Measurements from ENCODE around the gene EFNA5.

EFNA5 gene

DNA sequence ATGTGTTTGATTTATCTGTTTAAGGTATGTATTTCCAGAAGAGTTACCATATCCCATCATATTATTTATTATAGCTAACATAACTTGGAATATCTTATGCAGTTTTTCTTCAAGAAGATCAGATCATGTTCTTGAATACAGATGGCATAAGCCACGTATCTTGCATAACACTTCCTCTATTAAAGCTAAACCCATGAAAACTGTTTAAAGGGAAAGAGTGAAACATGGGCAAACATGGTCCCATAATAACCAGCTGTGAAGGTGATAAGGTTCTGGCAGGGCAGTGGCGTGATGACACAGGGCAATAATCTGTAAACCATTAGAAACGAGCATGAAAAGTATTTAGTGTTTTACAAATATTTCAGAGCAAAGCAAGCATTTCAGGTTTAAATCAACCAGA lies 34.2 kb downstream of the EFNA5 start:
- no peak for DNase-seq

DNA sequence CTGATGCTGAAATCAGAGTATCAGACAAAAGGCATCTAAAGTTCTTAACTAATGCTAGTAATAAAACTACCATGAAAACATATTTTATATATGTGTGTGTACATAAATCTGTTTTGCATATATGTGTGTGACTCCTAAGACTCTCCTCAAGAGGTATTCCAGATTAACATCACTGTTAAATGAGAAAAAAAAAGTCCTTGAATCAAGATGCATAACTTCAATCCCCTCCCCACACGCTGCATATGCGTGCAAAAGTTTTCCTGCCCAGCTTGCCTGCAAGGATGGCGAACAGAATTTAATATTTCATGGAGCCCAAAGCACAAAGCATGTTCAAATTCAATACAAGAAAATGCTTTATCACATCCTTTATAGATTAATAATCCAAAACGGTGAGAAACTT lies 34.7 kb downstream of the EFNA5 start:
- DNase-seq: no peak

DNA sequence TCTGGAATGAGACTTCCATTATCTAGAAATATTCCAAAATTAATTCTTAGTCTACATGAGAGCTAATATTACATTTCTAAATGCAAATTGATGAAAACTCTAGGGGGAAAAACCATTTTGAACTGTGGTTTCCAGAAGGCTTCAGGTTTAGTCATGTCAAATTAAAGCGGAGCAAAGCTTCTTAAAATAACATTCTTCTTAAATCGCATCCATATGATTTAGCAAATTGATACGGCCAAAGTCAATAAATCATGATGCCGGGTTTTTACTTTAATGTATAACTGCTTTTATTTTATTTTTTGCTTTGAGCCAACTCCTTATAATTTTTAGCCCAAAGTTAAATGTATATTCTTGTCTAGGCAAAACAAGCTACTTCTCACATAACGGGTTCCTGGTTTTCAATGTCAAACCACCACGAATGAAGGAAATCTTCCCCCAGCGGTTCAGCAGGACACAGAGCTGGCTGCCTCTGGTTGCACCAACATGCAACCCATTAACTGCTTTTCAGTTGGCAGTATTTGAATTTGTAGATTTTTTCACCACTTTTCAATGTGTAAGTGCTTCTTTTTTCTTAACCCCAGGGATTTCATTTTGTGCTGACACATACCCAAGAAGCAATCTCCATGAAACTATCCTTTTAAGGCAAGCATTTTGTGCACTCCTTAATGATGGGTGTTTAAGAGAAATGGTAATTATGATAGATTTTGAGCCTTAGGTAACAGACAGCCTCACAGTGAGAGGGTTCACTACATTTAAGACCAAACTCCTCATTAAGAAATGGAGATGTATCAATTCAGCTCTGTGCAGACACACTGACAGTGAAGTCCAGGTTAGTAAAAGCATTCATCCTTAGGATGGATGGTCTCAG lies 35.5 kb downstream of the EFNA5 start:
- DNase-seq: no peak

DNA sequence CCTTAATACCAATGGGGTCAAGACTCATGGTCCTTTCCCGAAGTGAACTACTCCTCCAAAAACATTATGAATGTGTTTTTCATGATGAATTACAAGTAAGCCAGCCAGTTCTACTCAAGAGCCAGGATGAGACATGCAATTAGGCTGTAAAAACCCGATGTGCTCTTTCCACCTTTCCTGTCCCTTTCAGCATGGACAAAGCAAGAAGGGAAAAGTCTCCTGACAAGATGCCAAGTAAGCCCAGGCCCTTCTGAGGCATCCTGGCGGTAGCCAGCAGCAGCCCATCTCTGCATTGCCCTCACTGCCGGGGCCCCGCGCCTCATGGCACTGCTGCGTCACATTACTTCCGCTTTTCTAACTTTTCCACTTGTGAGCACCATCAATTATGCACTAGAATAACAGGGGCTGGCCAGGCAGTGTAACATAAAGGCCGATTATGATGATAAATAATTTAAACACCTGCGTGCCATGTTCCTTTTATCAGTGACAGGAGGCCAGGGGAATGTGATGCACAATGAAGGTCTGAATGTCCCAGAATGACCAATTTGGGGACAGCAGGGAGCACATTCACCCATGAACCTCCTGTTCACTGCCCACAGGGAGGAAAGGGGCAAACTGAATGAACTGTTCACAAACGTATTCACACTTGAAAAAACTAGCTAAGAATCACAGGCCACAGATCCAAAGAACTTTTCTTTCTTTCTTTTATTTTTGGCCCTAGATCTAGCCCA lies 37.4 kb downstream of the EFNA5 start:
- DNase-seq: no peak

DNA sequence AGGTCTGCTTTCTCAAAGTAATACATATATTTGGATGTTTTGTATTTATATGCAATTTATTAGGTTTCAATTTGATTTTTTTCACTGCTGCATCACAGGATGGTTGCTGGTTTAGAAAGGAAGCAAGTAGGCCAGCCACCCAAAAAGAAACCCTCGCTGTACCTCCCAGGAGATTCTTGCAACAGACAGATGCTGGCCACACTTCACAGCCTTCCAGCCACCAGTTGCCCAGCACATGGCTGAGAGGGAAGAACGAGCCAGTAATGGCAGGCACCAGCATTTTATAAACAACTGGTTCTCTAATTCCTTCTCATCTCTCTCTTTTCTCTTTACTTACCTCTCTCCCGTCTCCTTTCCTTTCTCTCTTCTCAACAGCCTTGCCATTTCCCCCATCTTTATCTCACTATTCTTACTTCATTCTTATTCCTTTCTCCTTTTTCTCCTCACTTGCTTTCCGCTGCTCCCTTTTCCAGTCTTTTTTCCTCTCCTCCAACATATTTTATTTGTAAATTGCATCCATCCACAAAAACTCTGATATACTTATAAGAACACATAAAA lies 38.9 kb downstream of the EFNA5 start:
- no peak for DNase-seq

DNA sequence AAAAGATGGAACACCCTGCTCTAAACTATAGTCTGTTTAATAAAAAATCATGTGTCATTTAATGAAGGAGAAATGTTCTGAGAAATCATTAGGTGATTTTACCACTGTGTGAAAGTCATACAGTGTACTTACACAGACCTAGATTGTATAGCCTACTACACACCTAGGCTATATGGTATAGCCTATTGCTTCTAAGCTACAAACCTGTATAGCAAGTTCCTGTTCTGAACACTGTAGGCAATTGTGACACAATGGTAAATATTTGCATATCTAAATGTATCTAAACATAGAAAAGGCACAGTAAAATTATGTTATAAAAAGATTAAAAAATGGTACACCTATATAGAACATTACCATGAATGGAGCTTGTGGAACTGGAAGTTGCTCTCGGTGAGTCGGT lies 40.6 kb downstream of the EFNA5 start:
- DNase-seq: no peak

DNA sequence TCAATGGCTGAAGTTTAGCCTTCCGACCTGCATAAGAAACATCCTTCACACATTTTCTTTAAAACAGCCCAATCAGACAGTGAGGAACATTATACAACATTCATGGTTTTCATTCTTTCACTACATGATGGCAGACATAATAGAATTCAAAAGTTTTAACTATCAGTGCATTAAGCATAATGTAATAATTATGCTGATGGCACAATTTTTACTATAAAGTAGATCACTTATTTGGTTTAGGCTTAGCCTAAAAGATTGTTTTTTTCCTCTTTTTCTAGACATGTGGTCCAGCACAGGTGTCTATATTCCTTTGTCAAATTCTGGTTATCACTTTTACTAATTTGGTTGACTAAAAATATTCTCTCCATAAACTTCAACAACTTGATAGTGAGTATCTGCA lies 46.5 kb downstream of the EFNA5 start:
- DNase-seq: no peak

DNA sequence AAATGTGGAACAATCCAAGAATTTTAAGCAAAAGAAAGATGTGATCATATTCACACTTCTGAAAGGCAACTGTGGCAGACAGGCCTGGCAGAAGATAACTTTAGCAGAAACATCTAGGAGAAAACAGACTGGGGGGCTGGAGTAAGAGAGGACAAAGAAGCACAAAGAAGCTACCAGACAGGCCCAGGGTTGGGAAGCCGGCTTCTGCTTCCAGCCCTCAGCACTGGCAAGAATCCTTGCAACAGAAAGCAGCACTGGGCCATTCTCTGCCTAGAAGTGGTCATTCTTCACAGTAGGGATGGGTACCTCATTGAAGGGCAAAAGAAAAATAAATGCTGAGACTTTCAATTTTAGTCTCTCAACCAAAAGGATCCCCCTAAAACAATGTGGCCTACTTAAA lies 49.6 kb downstream of the EFNA5 start:
- DNase-seq: no peak

DNA sequence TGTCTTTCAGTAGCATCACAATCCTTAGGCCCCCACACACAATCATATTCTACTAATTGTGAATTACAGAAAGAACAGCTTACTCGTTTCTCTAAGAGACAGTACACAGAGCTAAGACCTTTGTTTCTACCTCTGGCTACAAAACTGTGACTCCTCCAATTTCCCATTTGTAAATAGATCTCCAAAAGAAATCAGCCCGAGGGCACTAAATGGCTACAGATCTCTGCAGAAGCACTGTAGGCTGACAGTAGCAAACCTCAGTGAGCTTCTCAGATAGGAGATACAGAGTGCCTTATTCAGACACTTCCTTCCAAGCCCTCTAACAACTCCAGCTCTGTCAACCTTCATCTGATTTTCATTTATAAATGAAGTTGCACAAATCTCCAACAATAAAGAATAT lies 51.0 kb downstream of the EFNA5 start:
- DNase-seq: no peak

DNA sequence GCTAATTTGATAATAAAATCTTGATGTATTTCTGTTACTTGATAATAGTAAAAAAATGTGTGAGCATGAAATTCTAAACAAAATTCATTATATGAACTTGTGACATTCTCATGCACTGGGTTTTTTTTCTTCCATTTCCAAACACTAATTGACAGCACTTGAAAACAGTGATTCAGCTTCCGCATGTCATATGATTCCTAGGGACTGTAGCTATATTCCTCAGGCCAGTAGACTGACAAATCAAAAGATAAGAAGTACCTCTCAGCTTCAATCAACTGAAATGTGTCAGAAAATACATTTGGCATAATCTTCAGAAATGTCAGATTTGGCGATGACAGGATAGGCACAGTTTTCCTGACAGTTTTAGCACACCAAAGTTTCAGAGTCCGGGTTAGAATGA lies 52.5 kb downstream of the EFNA5 start:
- DNase-seq: no peak

DNA sequence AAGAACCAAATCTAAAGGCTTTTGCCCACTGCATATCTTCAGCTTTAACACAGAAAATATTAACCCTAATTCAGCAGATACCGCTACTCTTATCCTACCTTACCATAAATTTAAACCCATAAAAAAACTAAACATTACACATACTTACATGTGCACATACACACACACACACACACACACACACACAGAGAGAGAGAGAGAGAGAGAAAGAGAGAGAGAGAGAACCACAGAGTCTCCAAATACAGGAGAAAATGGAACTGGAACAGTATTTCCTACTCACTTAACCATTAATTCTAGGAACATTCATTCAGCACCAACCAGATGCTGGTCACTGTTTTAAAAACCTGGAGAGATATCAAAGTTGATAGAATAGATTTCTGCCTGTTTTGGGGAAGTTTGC lies 53.7 kb downstream of the EFNA5 start:
- no peak for DNase-seq

DNA sequence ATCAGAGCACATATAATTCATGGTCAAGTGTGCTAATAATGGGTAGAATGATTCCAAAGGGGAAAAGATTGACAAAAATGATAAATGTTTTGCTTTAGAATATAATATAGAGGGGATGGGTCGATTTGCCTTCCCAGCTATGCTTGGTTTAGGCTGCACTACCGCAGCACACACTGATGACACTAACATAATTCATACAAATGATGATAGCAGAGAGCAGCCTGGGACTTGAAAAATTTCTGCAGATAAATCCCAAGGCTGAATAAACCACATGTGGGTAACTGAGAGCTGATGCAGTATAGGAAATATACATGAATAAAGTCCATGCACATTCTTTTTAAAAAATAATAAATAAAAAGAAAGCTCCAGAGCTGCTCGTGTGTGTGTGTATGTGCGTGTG lies 54.5 kb downstream of the EFNA5 start:
- no peak for DNase-seq

DNA sequence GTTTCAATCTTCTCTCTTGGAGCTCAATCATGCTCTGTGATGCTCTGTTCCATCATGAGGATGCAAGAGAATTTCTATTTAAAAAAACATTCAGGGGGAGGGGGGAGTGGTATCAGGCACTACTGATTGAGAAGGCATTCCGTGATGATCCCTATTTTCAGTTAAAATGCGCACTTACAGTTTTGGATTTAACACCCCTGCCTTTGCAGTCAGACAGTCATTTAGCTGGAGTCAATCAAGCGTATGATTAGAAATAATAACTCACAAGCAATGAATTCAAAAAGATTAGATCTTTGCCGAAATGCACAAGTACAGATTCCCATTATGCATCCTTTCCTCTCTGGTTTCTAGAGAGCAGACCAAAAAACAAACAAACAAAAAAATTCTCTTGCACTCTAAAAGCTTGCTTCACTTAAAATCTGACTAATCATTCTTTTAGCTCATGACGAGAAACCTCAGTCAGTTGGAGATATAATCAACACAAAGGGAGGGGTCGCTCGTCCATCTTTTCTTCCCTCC lies 55.4 kb downstream of the EFNA5 start:
- no peak for DNase-seq

DNA sequence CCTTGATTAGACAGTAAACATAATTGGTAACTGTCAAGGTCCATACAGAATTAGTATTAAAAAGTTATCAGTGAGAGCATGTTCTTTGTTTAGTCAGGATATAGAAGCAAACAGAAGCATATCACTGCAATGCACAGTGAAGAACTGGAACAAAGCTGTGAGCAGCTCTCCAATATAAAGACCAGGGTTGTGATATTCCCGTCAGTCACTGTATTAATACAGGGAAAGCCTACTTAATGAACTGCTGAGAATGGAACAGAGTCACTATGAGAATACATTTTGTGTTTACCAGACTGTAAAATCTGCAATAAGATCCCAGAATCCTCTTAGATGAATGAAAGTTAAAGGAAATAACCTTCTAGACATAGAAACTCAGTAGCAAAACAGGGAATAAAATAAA lies 58.2 kb downstream of the EFNA5 start:
- DNase-seq: no peak

DNA sequence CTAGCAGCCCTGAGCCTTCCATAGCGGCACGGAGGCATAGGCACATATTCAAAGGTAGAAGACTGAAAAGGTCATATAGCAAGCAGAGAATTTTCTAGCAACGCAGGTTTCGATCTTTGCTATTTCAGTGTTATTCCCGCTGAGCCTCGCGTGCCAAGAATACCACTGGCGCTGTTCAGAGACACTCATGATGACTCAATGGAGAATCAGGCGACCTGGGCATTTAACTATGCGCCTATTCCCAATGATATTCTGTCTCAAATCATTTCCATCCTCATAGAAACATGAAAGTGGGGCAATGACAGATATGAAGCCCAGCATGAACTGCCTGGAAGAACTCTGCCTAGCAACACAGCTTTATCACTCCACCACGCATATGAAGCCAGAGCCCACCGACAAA lies 59.9 kb downstream of the EFNA5 start:
- DNase-seq: no peak

DNA sequence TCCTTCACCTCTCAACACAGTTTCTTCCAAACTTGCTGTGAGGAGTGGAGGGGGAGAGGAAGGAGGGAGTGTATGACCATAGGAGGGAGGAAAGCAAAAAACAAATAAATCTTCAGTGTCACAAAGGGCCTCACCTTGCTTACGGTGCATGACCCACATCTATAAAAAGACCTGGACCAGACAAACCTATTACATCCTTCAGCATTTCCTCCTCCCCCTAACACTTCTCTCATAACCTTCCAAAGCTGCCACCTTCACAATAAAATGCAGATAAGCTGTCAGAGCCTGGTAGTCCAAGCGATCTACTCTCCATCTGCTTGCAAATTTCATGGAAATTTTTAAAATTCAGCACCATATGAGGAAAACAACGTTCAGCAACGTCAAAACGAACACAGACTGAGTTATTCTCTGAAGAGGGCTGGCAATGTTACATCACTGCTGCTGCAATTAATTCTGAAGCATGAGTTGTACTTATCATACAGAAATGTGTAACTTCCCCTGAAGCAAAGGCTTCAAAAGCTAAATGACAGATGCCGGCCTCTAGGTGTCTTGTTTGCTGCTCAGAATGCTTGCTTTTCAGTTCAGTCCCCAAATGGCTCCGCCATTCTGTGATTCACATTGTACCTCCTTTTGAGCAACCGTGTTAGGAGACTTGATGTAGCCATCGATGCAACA lies 62.9 kb downstream of the EFNA5 start:
- no peak for DNase-seq

DNA sequence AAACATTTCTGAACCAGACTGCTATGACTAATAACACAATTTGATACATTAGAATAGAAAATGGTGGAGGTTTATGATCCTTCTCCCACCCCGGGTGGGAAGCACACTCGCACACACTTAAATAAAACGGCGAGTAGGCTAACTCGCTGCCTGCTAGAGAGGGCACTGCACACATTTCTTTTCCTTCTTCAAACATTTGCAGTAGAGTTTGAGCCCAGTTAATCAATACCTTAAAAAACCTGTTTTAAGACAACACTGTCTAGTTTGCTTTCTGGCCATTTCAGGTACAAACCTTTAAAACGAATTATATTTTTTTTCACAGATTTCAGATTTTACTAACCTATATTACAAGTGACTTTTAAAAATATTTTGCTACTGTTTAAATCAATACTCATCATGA lies 63.5 kb downstream of the EFNA5 start:
- no peak for DNase-seq

DNA sequence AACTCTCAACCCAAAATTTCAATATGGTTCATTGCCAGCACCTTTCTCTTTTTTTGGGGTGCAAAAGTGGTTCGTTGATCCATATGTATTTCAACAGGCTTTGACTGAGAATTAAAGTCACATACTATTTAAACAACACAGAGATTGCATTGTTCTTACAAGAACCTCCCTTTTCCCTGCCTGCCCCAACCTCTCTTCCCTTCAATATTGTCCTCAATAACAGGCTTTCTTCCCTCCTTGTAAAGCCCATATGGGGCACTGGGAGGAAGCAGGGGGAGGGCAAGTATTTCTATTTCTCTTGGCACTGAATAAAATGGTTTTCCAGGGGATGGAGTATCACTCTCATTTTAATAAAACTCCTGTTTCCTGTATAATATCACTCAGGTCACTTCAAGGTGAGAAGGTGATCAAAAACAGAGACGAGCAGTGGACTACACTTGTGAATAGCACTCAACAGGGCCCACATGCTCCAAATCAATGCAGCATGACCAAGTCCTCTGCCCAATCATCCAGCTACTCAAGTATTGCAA lies 65.1 kb downstream of the EFNA5 start:
- DNase-seq: no peak

DNA sequence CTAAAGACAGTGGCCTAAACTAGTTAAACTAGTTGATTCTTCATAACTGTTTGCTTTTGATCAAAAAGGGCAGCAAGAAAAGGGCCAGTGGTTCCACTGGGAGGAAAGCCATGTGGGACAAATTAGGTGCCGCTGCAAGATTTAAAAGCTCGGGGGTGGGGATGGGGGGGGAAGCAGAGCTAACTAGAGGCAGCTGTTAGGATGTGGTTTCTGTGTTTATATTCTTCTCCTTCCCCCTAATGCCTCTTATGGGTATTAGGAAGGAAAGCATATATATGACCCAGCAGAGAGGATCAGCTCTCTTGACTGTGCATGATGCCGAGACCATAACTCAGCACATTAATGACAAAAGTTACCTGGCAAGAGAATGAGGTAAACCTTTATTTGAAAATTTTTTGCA lies 65.7 kb downstream of the EFNA5 start:
- DNase-seq: no peak

DNA sequence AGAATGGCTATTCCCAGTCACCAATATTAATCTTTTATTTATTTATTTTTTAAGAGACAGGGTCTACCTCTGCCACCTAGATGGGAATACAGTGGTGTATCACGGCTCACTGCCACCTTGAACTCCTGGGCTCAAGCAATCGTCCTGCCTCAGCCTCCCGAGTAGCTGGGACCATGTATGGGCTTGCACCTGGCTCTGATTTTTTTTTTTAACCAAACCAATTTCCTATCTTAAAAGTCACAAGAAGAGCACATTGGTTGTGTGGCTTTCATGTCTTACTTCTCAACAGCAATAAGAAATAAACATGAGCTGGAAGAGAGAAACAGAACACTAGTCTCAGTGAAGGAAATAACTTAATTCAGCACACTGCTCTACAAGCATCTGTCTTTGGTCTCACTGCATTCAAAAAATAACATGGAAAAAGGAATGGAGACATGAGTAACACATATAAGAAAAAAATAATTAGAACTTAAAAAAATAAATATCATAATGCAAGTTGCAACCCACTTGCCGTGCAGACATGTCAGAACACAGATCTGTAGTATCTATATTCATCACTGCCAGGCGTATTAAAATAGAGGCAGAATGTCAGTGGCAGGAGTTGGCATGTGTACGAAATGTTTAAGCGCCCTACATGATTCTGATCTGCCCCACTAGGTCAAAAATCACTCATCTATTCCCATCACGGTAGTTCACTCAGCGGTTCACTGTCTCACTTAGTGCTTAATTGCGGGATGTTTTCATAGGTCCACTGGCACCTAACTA lies 66.4 kb downstream of the EFNA5 start:
- no peak for DNase-seq

DNA sequence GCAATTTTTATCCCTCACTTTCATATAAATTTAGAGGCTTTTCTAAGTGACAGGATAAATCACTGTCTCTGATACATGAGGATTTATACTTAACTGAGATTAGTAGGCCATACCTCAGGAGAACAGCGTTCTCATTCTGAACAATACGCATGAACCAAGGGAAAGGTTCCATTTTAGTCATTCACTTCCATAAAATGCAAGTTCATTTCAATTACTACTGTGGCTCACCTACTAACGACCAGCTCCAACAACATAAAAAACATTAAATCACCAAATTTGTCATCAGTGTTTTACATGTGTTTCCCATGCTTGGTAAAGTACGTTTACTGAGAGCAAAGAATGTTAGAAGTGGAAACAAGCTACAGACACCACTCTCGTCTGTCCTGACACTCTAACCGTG lies 67.4 kb downstream of the EFNA5 start:
- DNase-seq: no peak

DNA sequence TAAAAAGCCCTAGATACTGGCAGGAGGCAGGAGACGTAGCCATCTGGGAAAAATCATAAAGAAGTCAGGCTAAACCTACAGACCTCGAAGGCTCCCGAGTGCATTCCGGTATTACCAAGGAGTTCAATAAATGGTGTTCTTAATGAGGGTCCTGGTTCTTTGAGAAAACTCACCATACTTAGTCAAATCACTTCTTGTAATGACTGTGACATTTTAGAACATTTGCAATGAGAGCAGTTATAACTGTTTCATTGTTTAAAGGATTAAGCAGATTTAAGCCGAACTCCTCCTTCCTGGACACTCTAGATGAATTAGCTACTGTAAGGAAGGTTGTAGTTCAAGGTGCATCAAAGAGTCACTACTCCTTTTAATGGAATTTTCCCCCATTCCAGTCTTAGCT lies 67.8 kb downstream of the EFNA5 start:
- no peak for DNase-seq

Data from activated CD4-positive, alpha-beta T cell treated with anti-CD3 and anti-CD28 coated beads for 1 hour (primary cell).